GM06990 (cell line): ENCODE data around the gene OTOS.

ENCODE experiments used
- DNase-seq: peaks from one replicate; pipeline ENCODE4 v3.0.0-alpha.2; 2011; ENCODE audit not compliant: insufficient read length; ENCODE audit errors: extremely low read depth
- H3K27me3 ChIP-seq: replicated peaks from 2 replicates; pipeline ENCODE4 v1.6.0; 2011; ENCODE audit warnings: low read length; ENCODE audit not compliant: control insufficient read depth, insufficient read depth
- H3K36me3 ChIP-seq: 2 replicates; pipeline ENCODE4 v1.5.1; 2011; ENCODE audit warnings: low read length; ENCODE audit not compliant: control insufficient read depth, insufficient read depth
- H3K4me3 ChIP-seq: replicated peaks from 2 replicates; pipeline ENCODE4 v1.5.1; 2011; ENCODE audit warnings: low read depth, mild to moderate bottlenecking, control low read depth, low read length
- CTCF ChIP-seq: IDR thresholded peaks from 2 replicates; pipeline ENCODE4 v1.5.1; 2011; ENCODE audit warnings: low read length, control low read depth, mild to moderate bottlenecking, inconsistent platforms; ENCODE audit not compliant: insufficient read depth, poor library complexity, severe bottlenecking

OTOS gene

GRCh38 chr2:240109386-240109785 lies 31.1 kb downstream of the OTOS start:
- Histone ChIP-seq H3K27me3 (no peaks in the 10 kb centered on the region; the same call in 1 of the 2 replicates), H3K4me3 (no peak overlapping the region), H3K36me3 (no peaks in the 10 kb centered on the region)
- DNase-seq = no peak
- no peak for TF ChIP-seq CTCF

- Histone ChIP-seq H3K4me3 (no peak overlapping the region), H3K27me3 (no peaks in the 10 kb centered on the region; the same call in 1 of the 2 replicates), H3K36me3 (no peaks in the 10 kb centered on the region)
- no peak for DNase-seq
- TF ChIP-seq CTCF = no peak
Measured at GRCh38 chr2:240107477-240107796, 33.0 kb downstream of the OTOS start.

GRCh38 chr2:240106765-240107476 lies 33.5 kb downstream of the OTOS start:
- no peaks in the 10 kb centered on the region; the same call in 1 of the 2 replicates for H3K27me3 ChIP-seq
- TF ChIP-seq CTCF = no peak
- no peak for DNase-seq
- no peak overlapping the region for H3K4me3 ChIP-seq
- H3K36me3 ChIP-seq = no peaks in the 10 kb centered on the region

- no peak for TF ChIP-seq CTCF
- no peak for DNase-seq
- no peaks in the 10 kb centered on the region for H3K36me3 ChIP-seq
- no peaks in the 10 kb centered on the region; the same call in 1 of the 2 replicates for H3K27me3 ChIP-seq
- H3K4me3 ChIP-seq = no peak overlapping the region
Measured at GRCh38 chr2:240105982-240106381, 34.5 kb downstream of the OTOS start.

- TF ChIP-seq CTCF = no peak
- no peak for DNase-seq
- Histone ChIP-seq H3K4me3 (no peak overlapping the region), H3K36me3 (no peaks in the 10 kb centered on the region), H3K27me3 (no peaks in the 10 kb centered on the region; the same call in 1 of the 2 replicates)
Measured at GRCh38 chr2:240103136-240103535, 37.3 kb downstream of the OTOS start.

GRCh38 chr2:240098349-240098748 lies 42.1 kb downstream of the OTOS start:
- H3K27me3 ChIP-seq = no peaks in the 10 kb centered on the region; the same call in 1 of the 2 replicates
- no peaks in the 10 kb centered on the region for H3K36me3 ChIP-seq
- no peak overlapping the region for H3K4me3 ChIP-seq
- no peak for TF ChIP-seq CTCF
- no peak for DNase-seq
